Panc1 (cell line): ENCODE data around the gene LSM14B.

Experiments
- CTCF ChIP-seq: fragments of 450-650 bp; IDR thresholded peaks from 2 replicates; pipeline ENCODE4 v1.5.1; 2017; ENCODE audit warnings: mild to moderate bottlenecking
- POLR2AphosphoS5 ChIP-seq: IDR thresholded peaks from 2 replicates; pipeline ENCODE4 v1.6.1; 2012; ENCODE audit warnings: mild to moderate bottlenecking, low read depth, low read length, moderate library complexity
- REST ChIP-seq, 2 experiments: IDR thresholded peaks; 2 replicates each; pipeline ENCODE4 v1.6.1; 2011 to 2012; ENCODE audit warnings: low read depth in 2 of 2, control low read depth in 1 of 2, low read length in 1 of 2, mild to moderate bottlenecking in 1 of 2, moderate library complexity in 1 of 2; ENCODE audit not compliant: insufficient read depth in 1 of 2
- SIN3A ChIP-seq: IDR thresholded peaks from 2 replicates; pipeline ENCODE4 v1.6.1; 2012; ENCODE audit warnings: low read depth, mild to moderate bottlenecking, low read length, moderate library complexity, borderline replicate concordance; ENCODE audit not compliant: insufficient read depth
- TCF7L2 ChIP-seq: IDR thresholded peaks from 2 replicates; pipeline ENCODE4 v1.6.1; 2011; ENCODE audit warnings: mild to moderate bottlenecking, low read depth, low read length, inconsistent platforms

- TF ChIP-seq CTCF: no peak
- no peak for TF ChIP-seq REST (IDR thresholded peaks at IDR 0.05; ENCODE audit: insufficient read depth in 1 of 2, low read depth in 2 of 2, low read length in 1 of 2)
- TF ChIP-seq POLR2AphosphoS5: no peak
- TF ChIP-seq TCF7L2: no peak
- TF ChIP-seq SIN3A: no peak
Observed at GRCh38 chr20:62158541-62158940, 36.3 kb downstream of the LSM14B start.
